Effector memory CD4-positive, alpha-beta T cell (primary cell): ENCODE data around the gene PCBP3.
A peak's percentile ranks its signal among the peaks of the same experiment; 100 is the strongest.

Experiments used
- DNase-seq, 3 donors: peaks; one replicate each; pipeline ENCODE4 v3.0.0-alpha.2; 2020
- H3K27ac ChIP-seq: 2 replicates; pipeline ENCODE4 v1.7.0; 2013; ENCODE audit warnings: mild to moderate bottlenecking, low read length, moderate library complexity; ENCODE audit not compliant: insufficient read depth, poor library complexity, severe bottlenecking
- H3K27me3 ChIP-seq: replicated peaks from 2 replicates; pipeline ENCODE4 v1.7.0; 2013; ENCODE audit warnings: mild to moderate bottlenecking, low read length; ENCODE audit not compliant: insufficient read depth, control insufficient read depth, poor library complexity, severe bottlenecking
- H3K36me3 ChIP-seq: 2 replicates; pipeline ENCODE4 v1.7.0; 2013; ENCODE audit warnings: mild to moderate bottlenecking, low read length, moderate library complexity; ENCODE audit not compliant: control insufficient read depth, insufficient read depth
- H3K4me1 ChIP-seq: 2 replicates; pipeline ENCODE4 v1.7.0; 2013; ENCODE audit warnings: low read length, mild to moderate bottlenecking; ENCODE audit not compliant: control insufficient read depth, insufficient read depth, poor library complexity, severe bottlenecking
- H3K4me3 ChIP-seq: 2 replicates; pipeline ENCODE4 v1.7.0; 2013; ENCODE audit warnings: low read length, low read depth, mild to moderate bottlenecking; ENCODE audit not compliant: insufficient read depth, poor library complexity, severe bottlenecking
- H3K9me3 ChIP-seq: 2 replicates; pipeline ENCODE4 v1.7.0; 2013; ENCODE audit warnings: mild to moderate bottlenecking, low read length, moderate library complexity; ENCODE audit not compliant: control insufficient read depth

PCBP3 gene

DNA sequence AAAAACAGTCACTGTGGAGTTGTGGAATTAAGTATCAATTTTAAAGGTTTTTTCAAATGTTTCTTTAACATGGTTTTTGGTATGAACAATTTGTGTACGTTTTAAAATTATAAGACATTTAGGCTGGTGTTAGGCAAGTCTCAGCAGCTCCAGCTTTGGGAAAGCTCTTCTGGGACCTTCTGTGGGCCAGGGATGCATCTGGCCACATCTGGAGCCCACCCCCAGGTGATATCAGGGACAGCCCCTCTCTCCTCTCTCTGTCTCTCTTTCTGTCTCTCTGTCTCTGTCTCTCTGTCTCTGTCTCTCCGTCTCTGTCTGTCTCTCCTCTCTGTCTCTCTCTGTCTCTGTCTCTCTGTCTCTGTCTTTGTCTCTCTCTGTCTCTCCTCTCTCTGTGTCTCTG lies 336.7 kb downstream of the PCBP3 start:
- H3K9me3 ChIP-seq, result no peaks in the 10 kb centered on the region
- H3K4me1 ChIP-seq, result peaks cover 18% of the 10 kb centered on the region
- DNase-seq, result no peak
- H3K4me3 ChIP-seq, result no peak overlapping the region
- H3K27me3 ChIP-seq, result peaks cover 2% of the 10 kb centered on the region
- no peaks in the 10 kb centered on the region for H3K36me3 ChIP-seq
- no peak overlapping the region for H3K27ac ChIP-seq

GRCh38 chr21:45980697-45981096 lies 337.2 kb downstream of the PCBP3 start:
- H3K4me3 ChIP-seq, result peak overlapping the region; percentile 44

GRCh38 chr21:45981151-45982091 lies 337.9 kb downstream of the PCBP3 start, which contains the start of gene COL6A1:
Gene COL6A1 (plus strand): TSS chr21:45981770. CDS start chr21:45981851, 81 bp downstream.
- Histone ChIP-seq H3K9me3 (no peaks in the 10 kb centered on the region), H3K36me3 (no peaks in the 10 kb centered on the region), H3K27me3 (no peaks in the 10 kb centered on the region), H3K27ac (no peak within 1 kb of the TSS), H3K4me3 (peak within 1 kb of the TSS; percentile 54), H3K4me1 (peaks cover 18% of the 10 kb centered on the region)
- peak; percentile 38 to 64 (median 51) for DNase-seq

More at GRCh38 chr21:45980697-45981096, 337.2 kb downstream of the PCBP3 start:
- no peak for DNase-seq
- no peak overlapping the region for H3K27ac ChIP-seq
- no peaks in the 10 kb centered on the region for H3K36me3 ChIP-seq
- no peaks in the 10 kb centered on the region for H3K9me3 ChIP-seq
- H3K4me1 ChIP-seq, result peaks cover 18% of the 10 kb centered on the region
- H3K27me3 ChIP-seq, result no peaks in the 10 kb centered on the region

DNA sequence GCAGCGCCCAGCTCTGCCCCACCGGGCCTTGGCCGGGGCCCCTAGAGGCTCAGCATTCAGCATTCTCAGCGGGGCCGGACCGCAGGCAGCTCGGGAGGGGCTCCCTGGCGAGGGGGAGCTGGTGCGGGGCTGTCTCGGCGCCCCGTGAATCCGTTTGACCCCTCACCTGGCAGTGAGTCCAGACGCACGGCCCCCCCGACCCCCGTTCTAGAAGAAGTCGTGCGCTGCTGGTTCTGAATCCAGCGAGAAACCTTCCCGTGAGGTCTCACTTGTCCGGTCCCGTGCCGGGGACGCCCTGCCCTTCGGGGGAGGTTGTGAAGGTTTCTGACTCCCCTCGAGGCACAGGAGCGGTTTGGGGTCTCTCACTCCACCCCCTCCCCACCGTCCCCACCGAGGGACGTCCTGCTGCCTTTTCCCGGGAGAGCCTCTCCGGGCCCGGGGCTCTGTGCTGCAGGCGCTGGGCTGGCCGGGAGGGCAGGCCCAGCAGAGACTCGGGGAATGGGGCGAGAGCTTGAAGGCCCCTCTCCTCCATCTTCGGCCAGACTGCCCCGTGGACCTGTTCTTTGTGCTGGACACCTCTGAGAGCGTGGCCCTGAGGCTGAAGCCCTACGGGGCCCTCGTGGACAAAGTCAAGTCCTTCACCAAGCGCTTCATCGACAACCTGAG lies 338.7 kb downstream of the PCBP3 start:
- Histone ChIP-seq H3K4me3 (peak overlapping the region; percentile 54), H3K27ac (no peak overlapping the region), H3K4me1 (peaks cover 18% of the 10 kb centered on the region), H3K27me3 (no peaks in the 10 kb centered on the region), H3K9me3 (no peaks in the 10 kb centered on the region), H3K36me3 (no peaks in the 10 kb centered on the region)
- no peak for DNase-seq

- Histone ChIP-seq H3K4me3 (no peak overlapping the region), H3K27me3 (no peaks in the 10 kb centered on the region), H3K4me1 (peaks cover 18% of the 10 kb centered on the region), H3K27ac (no peak overlapping the region), H3K36me3 (no peaks in the 10 kb centered on the region), H3K9me3 (no peaks in the 10 kb centered on the region)
- no peak for DNase-seq
Observed at GRCh38 chr21:45982758-45983648, 339.5 kb downstream of the PCBP3 start.

DNA sequence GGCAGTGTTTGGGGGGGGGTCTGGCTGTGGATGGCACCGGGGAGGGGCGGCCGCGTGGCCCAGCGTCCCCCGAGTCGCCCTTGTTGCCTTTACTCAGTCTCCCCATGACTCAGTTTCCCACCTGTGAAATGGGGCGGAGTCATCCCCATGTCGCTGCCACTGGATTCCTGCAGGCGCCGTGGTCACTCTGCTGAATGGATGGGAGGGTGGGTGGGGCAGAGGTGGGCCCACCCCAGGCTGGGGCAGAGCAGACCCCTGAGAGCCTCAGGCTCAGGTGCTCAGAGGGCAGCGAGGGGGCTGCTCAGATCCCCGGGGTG lies 340.1 kb downstream of the PCBP3 start:
- Histone ChIP-seq H3K9me3 (no peaks in the 10 kb centered on the region), H3K27ac (no peak overlapping the region), H3K4me1 (peaks cover 18% of the 10 kb centered on the region), H3K4me3 (no peak overlapping the region), H3K27me3 (no peaks in the 10 kb centered on the region), H3K36me3 (no peaks in the 10 kb centered on the region)
- DNase-seq, result no peak

GRCh38 chr21:45983981-45984551 lies 340.5 kb downstream of the PCBP3 start:
- Histone ChIP-seq H3K36me3 (no peaks in the 10 kb centered on the region), H3K9me3 (no peaks in the 10 kb centered on the region), H3K4me3 (no peak overlapping the region), H3K27ac (no peak overlapping the region), H3K27me3 (no peaks in the 10 kb centered on the region), H3K4me1 (peaks cover 18% of the 10 kb centered on the region)
- DNase-seq, result no peak

DNA sequence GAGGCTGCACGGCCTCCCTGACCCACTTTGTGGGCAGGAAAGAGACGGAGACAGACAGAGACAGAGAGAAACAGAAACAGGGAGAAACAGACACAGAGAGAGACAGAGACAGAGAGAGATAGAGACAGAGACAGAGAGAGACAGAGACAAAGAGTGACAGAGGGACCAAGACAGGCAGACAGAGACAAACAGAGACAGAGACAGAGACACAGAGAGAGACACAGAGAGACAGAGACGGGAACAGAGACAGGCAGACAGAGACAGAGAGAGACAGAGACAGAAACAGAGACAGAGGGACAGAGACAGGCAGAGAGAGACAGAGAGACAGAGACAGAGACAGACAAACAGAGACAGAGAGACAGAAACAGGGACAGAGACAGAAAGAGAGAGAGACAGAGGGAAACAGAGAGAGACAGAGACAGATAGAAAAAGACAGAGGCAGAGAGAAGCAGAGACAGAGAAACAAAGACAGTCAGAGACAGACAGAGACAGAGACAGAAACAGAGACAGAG lies 341.1 kb downstream of the PCBP3 start:
- no peaks in the 10 kb centered on the region for H3K27me3 ChIP-seq
- H3K4me3 ChIP-seq, result no peak overlapping the region
- H3K27ac ChIP-seq, result no peak overlapping the region
- no peaks in the 10 kb centered on the region for H3K9me3 ChIP-seq
- H3K4me1 ChIP-seq, result peaks cover 18% of the 10 kb centered on the region
- no peaks in the 10 kb centered on the region for H3K36me3 ChIP-seq
- DNase-seq, result no peak

- H3K4me1 ChIP-seq, result peaks cover 13% of the 10 kb centered on the region
- DNase-seq, result no peak
- no peaks in the 10 kb centered on the region for H3K9me3 ChIP-seq
- H3K27ac ChIP-seq, result no peak overlapping the region
- H3K4me3 ChIP-seq, result no peak overlapping the region
- H3K27me3 ChIP-seq, result no peaks in the 10 kb centered on the region
- H3K36me3 ChIP-seq, result no peaks in the 10 kb centered on the region
Observed at GRCh38 chr21:45985471-45986315, 342.2 kb downstream of the PCBP3 start.
